ENCODE measurements around the gene SYN1.

SYN1 gene

GRCh38 chrX:47649271-47649670 lies 29.6 kb upstream of the SYN1 start:
- H3K4me3 ChIP-seq (ENCODE audit: low read depth, low read length) = peak overlapping the region; percentile 74
- POLR2A ChIA-PET = no interaction called here
- CTCF ChIA-PET = no interaction called here
- DNase-seq (ENCODE audit: low read depth, low spot score) = no peak
- TF ChIP-seq CTCF (IDR thresholded peaks at IDR 0.05; ENCODE audit: insufficient read depth, low read length, missing control alignments) = no peak

GRCh38 chrX:47648376-47648775 lies 28.7 kb upstream of the SYN1 start:
- POLR2A ChIA-PET = no interaction called here

GRCh38 chrX:47646636-47647035 lies 27.0 kb upstream of the SYN1 start:
- POLR2A ChIA-PET = no interaction called here
- CTCF ChIA-PET = interaction anchor here (1.0 to 4.0 kb wide), 2 partner anchors 106 to 107 kb away, joined by 3 to 45 read pairs; no protein-coding TSS in a partner anchor
- DNase-seq (ENCODE audit: low read depth, low spot score) = no peak
- H3K4me3 ChIP-seq (ENCODE audit: low read depth, low read length) = no peak overlapping the region
- TF ChIP-seq CTCF (IDR thresholded peaks at IDR 0.05; ENCODE audit: insufficient read depth, low read length, missing control alignments) = no peak

More at GRCh38 chrX:47648376-47648775, 28.7 kb upstream of the SYN1 start:
- H3K4me3 ChIP-seq (ENCODE audit: low read depth, low read length) = peak overlapping the region; percentile 18; the same call in 1 of the 2 replicates
- no peak for DNase-seq (ENCODE audit: low read depth, low spot score)
- CTCF ChIA-PET = no interaction called here
- no peak for TF ChIP-seq CTCF (IDR thresholded peaks at IDR 0.05; ENCODE audit: insufficient read depth, low read length, missing control alignments)

GRCh38 chrX:47645530-47645929 lies 25.9 kb upstream of the SYN1 start:
- TF ChIP-seq CTCF (IDR thresholded peaks at IDR 0.05; ENCODE audit: insufficient read depth, low read length, missing control alignments) = no peak
- no peak for DNase-seq (ENCODE audit: low read depth, low spot score)
- H3K4me3 ChIP-seq (ENCODE audit: low read depth, low read length) = no peak overlapping the region
- ChIA-PET CTCF (interaction anchor here (1.7 to 4.0 kb wide), 3 partner anchors 12 to 106 kb away, joined by 4 to 45 read pairs (median 6); partner anchors contain the start of gene TIMP1), POLR2A (no interaction called here)

GRCh38 chrX:47644557-47645091 lies 25.0 kb upstream of the SYN1 start:
- peak; percentile 44 for TF ChIP-seq CTCF (IDR thresholded peaks at IDR 0.05; ENCODE audit: insufficient read depth, low read length, missing control alignments)
- no peak overlapping the region for H3K4me3 ChIP-seq (ENCODE audit: low read depth, low read length)
- no peak for DNase-seq (ENCODE audit: low read depth, low spot score)
- ChIA-PET CTCF (interaction anchor here (0.6 to 4.0 kb wide), 20 partner anchors 9 to 147 kb away, joined by 3 to 45 read pairs (median 3); partner anchors contain the start of gene TIMP1), POLR2A (no interaction called here)

- POLR2A ChIA-PET = no interaction called here
- TF ChIP-seq CTCF (IDR thresholded peaks at IDR 0.05; ENCODE audit: insufficient read depth, low read length, missing control alignments) = peak; percentile 36
- CTCF ChIA-PET = interaction anchor here (0.6 to 4.0 kb wide), 22 partner anchors 10 to 146 kb away, joined by 3 to 45 read pairs (median 3); partner anchors contain the start of genes CFP and TIMP1
- no peak overlapping the region for H3K4me3 ChIP-seq (ENCODE audit: low read depth, low read length)
- DNase-seq (ENCODE audit: low read depth, low spot score) = no peak
Observed at GRCh38 chrX:47643926-47644325, 24.3 kb upstream of the SYN1 start.

Measured in AG04449 (cell line).